Measurements from ENCODE around the gene NOP9.

NOP9 gene

DNA sequence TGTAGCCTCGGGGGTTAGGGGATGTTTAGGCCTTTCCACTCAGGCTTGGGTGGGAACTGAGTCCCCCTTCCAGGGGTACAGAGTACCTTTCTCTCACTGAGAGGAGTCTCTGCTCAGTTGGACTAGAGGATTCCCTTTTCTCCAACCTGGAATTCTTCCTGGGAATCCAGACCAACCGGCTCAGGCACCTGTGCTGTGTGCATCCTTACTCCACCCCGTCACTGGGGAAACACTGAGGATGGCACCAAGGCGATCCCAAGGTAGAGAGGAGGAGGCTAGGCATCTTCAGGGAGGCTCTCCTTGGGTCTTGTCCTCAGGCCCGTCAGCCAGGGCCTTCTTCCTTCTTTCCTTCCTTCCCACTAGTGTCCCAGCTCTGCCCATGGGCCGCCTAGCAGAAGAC lies 35.8 kb upstream of the NOP9 start:
- DNase-seq: no peak

GRCh38 chr14:24264298-24264697 lies 35.4 kb upstream of the NOP9 start:
- DNase-seq: no peak

- DNase-seq: no peak
Measured at GRCh38 chr14:24266344-24267244, 33.1 kb upstream of the NOP9 start.

DNA sequence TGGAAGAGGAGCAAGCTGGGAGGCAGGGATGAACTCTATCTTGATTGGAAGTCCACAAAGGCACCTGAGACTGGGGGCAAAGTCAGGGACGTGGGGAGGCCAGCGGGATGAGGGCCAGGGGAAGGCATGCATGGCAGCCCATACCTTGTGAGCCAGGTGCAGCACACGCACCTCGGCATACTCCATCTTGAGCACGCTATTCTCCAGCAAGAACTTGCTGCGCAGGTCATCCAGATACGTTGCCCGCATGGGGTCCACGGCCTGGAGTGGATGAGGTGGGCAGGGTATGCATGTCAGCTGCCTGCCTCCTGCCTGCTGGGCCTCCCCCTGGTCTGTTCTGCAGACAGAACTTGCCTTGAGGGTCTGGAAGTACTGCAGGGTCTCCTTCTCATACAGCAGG lies 32.1 kb upstream of the NOP9 start:
- DNase-seq: no peak

- DNase-seq: no peak
Measured at GRCh38 chr14:24268225-24268624, 31.4 kb upstream of the NOP9 start.

DNA sequence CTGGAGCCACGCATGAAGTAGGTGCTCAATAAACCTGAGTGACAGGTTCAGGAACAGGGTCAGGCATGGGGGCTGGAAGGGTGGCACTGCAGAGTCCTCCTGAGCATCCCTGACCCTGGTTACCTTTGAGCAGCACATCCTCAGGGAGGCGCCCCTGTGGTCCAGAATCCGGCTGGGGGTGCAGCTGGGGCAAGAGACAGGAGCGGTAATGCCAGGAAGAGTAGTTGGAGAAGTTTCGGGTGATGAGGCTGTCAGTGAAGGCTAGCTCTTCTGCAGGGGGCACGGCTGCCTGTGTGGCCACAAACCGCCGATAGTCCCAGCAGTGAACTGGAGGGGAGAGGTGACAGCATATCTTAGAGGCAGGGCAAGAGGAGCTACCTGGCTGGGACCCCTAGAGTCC lies 30.3 kb upstream of the NOP9 start:
- no peak for DNase-seq

GRCh38 chr14:24269910-24270536 lies 29.6 kb upstream of the NOP9 start:
- DNase-seq: no peak

GRCh38 chr14:24270537-24271133 lies 29.0 kb upstream of the NOP9 start:
- peak; percentile 57 for DNase-seq

GRCh38 chr14:24271134-24271833 lies 28.4 kb upstream of the NOP9 start, which contains the start of gene RABGGTA:
TSS of gene RABGGTA (minus strand) at chr14:24271597. CDS start at chr14:24271115, 482 bp downstream.
- peak; percentile 96 for DNase-seq

- DNase-seq: no peak
Measured at GRCh38 chr14:24271834-24272263, 27.8 kb upstream of the NOP9 start.

DNA sequence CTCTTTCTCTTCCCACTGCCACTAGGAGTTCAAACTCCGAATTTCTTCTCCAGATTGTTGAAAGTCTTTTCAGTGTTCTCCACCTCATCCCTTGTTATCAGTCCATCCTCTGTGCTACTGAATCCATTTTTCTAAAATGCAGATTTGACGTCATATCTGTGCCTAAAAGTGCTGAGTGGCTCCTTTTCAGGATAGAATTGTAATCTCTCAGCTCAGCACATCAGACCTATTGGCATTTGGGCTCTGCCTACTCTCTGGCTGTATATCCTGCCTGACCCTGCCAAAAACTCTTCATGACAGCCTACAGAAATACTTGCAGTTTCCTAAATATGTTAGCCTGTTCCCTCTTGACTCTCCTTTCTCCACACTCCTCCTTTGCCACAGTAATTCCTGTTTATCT lies 27.2 kb upstream of the NOP9 start:
- no peak for DNase-seq

- peak; percentile 10 for DNase-seq
Measured at GRCh38 chr14:24273422-24273998, 26.1 kb upstream of the NOP9 start.

DNA sequence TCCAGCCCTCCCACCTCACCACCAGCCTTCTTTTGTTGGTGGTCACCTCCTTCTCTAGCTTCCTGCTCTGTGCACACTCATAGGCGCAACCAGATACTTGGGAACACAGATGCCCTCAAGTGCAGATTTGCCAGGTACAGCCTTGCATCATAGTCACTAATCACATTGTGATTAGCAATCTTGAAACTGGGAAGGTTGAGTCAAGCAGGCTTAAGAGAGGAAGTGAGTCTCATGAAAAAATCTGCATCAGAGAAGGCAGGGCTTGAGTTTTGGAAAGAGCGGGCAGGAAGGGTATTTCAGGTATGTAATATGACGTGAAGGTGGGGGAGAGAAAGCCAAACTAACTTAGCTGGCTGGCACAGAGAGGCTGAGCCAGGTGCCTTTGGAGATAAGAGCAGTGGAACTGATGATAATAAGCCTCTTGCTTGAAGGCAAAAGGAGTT lies 25.5 kb upstream of the NOP9 start:
- no peak for DNase-seq

DNA sequence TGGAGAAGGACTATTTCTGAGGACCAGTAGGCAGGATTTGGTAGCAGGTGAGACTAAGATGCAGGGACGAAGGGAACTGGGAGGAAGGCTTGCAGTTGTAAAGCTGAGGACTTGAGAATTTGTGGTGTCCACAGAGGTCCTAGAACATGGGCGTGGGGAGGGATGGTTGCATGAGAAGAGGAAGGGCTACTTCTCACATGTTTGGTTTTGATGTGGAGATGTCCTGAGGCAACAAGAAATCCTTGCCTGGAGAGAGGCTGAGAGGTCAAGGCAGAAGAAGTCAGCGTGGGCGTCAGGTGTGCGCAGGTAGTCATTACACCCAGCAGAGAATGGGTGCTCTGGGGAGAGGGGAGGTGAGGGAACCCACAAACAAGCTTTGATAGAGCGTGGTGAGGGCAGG lies 22.6 kb upstream of the NOP9 start:
- DNase-seq: no peak

GRCh38 chr14:24277606-24278321 lies 21.9 kb upstream of the NOP9 start:
- DNase-seq: no peak

GRCh38 chr14:24278424-24278823 lies 21.2 kb upstream of the NOP9 start:
- DNase-seq: no peak

DNA sequence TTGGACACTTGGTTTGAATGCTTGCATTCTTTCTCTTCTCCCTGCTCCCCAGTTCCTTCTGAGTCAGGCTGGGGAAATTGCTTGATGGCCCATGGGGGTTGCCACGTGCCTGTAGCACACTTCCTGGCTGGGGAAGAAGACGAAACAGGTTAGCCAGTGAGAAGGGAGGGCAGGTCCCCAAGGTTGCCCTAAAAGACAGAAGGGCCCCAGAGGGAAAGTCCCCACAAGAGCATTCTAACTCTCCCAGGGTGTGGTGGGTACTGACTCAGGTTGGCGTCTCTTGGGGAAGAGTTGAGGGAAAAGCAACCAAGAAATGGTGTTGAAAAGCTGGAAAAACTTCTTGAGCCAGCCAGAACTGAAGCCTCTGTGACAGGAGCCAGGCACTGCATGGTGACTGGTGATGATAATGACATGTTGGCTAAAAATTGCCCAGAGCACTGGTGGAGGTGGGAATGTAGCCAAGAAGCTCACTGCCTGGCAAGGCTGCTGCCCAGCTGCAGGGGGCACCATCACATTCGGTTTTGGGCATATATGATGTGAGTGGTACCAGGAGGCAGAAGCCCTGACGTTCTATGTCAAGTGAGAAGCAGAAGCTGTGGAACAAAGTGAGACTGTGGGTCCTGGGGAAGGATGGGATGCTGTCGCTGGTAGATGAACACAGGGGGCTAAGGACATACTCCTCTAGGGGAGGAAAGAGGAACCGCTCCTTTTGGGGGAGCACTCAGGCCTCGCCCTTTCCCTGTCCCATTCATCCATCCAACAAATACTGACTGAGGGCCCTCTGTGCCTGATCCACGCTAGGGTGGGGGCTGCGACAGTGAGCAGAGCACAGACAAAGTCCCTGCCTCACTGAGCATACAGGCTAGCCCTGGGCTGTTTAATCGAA lies 20.1 kb upstream of the NOP9 start:
- no peak for DNase-seq

DNA sequence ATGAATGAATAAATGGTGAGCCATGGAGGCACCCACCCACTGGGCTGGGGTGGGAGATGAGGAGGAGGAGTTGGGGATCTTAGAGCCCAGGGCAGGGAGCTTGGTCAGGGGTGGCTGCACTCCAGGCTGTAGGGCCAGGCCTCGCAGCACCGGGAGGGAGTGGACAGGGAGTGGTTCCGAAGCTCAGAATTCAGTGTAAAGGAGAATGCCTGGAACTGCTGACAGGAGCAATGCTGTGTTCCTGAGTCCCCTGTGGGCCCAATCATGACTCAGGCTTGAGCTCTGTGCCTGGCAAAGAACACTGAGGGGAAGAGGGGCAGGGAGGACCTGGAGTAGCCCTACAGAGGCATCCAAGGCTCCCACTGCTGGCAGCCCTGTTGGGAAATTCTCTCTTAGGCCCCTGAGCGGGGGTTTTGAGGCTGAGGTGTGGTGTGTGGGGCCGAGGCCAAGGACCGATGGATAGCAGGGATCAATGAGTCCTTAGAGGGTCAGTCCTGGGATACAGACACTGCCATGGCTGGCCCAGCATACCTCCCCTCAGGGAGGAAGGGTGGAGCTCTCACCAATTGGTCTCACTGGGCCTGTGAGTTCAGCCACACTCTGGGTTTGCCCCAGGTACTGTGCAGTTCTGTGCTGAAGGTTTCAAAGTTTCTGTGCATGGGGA lies 18.7 kb upstream of the NOP9 start:
- no peak for DNase-seq

DNA sequence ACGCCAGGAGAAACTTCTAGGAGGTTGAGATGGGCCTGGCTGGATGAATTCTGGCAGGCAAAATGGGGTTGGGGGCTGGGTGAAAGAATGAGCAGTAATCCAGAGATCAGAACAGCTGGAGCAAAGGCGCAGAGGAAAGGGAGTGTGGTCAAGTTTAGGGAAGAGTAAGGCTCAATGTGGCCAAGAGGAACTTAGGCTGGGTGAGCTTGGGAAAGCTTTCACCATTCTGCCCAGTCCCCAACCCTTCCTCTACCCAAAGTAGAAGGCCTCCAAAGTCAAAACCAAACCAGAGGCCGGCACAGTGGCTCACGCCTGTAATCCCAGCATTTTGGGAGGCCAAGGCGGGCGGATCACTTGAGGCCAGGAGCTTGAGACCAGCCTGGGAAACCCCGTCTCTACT lies 18.0 kb upstream of the NOP9 start:
- DNase-seq: no peak

GRCh38 chr14:24282736-24283135 lies 16.9 kb upstream of the NOP9 start:
- DNase-seq: no peak
